Frontal cortex (tissue), 4 donors: ENCODE results near the gene IFI35. TPM values are rescaled to one million over a fixed set of nuclear protein-coding genes. Genes with fewer than 3 reads are reported as not detected.

Experiments used
- DNase-seq, 2 donors: peaks; one replicate each; pipeline ENCODE4 v3.0.0; 2012; ENCODE audit warnings: low spot score in 2 of 2
- FAIRE-seq: peaks from 2 replicates; lab custom pipeline; 2012; peaks lifted over from hg19 to GRCh38; lab: Jason Lieb, UNC
- total RNA-seq: library from RNA; depleted of rRNA; stranded (reverse); fragments of >200 nt; gene quantifications from one replicate; pipeline ENCODE4 v1.2.3, GENCODE V29; 2014
- donor health status: control.
- donor health status: control.
- donor health status: control.

Gene IFI35
- total RNA-seq, 1 donor from 2014 or later, result 1.2 TPM

DNA sequence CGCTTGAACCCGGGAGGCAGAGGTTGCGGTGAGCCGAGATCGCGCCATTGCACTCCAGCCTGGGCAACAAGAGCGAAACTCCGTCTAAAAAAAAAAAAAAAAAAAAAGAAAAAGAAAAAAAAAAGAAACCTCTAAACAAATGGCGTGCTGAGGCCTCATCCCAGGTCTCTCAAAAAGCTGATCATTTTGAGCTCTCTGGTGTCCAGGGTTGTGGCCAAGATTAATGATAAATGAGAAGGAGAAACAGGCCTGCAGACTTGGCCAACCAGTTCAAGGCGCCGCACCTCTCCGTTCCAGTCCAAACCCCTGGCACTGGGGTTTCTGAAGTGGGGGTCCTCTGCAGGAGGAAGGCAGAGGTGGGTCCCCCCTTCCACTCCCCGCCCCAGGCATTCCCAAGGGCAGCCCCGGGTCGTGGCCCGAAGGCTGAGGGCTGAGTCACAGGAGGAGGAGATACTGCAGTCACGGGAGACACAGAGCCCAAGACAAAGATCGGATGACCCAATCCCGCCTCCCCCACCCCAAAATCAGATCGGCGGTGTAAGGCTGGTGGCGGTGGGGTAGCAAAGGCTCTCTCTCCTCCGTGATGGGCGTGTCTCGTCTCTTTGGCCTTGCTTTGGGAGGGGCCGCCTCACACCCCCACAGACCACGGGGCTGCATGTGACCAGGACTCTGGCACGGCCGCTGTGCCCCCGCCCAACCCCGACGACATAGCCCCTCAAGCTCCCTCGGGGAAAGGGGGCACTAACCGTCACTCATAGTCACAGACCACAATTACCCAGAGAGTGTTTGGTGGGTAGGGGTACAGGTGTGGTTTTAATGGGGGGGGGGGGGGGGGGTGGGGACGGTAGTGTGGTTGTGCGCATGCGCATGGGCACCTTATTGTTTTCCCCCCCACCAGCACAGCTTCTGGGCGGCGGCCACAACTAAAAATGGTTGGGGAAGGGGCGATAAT lies 14.5 kb downstream of the IFI35 start:
- FAIRE-seq, result no peak

DNA sequence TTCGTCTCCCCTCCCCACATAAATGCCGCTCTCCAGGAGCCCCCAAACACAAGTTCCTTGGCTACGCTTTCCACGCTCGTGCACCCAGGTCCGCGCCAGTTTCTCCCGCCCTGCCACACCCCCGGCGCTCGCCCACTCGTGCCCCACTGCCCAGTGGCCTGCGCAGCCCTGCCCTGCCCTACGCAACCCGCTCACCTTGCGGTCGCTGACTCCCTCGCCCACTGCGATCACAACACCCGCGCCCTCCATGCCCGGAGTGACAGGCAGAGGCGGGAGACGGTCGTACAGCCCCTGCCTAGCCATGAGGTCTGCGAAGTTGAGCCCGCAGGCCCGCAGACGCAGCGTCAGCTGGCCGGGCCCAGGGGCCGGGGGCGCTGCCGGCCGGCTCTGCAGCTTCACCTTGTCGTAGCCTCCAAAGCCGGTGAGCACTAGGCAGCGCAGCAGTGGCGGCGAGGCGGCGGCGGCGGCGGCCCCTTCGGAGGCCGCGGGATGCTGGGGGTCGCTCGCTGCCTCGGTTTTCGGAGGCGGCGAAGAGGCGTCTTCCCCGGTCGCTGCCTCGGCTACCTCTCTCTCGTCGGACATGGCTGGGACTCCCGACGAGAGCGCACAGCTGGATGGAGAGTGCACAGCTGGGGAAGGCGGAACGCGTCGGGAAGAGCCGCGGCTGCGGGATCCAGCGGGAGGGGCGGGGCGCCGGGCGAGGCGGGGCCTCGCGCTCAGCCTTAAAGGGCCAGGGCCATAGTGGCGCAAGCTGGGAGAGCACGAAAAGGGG lies 15.3 kb downstream of the IFI35 start, which contains the start of gene VAT1:
Gene VAT1 (minus strand): TSS at position 645 of the 772 bp plus-strand sequence. CDS start 63 bp downstream, at position 582.
- no peak for FAIRE-seq
- DNase-seq, result peak; percentile 85 to 87

More for the DNA sequence above, 14.5 kb downstream of the IFI35 start:
- DNase-seq, result peak; percentile 64 to 68

DNA sequence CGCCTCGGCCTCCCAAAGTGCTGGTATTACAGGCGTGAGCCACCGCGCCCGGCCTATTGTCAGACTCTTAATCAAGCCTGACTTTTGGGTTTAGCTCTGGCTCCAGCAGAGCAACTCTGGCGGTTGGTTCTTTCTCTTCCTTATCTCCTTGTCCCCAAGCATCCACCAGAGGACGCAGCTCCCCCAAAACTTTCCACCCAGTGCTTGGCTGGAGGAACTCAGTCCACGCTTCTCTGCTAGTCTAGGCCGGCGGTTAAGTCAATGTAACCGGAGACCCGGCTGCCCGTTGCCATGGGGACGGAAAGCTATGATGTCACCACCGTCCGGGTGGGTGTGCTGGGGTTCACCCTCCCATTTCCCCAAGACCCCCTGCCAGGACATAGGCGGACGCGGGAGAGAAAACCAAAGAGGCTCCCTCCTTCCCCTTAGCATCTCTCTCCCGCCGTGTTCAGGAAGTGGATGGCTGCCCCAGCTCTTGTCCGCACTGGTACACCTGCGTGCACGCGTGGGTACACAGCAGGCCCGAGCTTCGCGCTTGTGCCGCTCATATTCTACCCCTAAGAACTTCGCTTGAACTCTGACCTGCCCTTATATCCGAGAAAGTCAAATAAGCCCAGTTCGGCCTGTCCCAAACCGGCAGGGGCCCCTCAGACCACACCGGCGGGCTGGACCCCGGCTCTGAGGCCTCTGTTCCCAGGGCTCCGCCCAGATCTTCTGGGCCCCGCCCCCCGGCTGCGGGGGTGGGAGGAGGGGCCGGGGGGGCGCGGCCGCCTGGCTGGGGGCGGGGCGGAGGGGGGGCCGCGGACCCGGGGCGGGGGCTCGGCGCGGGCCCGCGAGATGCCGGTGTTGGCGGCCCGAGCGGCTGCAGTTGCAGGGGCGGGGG lies 18.1 kb downstream of the IFI35 start, which contains the start of gene RND2:
Gene RND2 (plus strand): TSS at position 825 of the 883 bp plus-strand sequence. CDS start 117 bp downstream, outside the sequence.
- FAIRE-seq (no peak), DNase-seq (peak; percentile 92 to 93)

DNA sequence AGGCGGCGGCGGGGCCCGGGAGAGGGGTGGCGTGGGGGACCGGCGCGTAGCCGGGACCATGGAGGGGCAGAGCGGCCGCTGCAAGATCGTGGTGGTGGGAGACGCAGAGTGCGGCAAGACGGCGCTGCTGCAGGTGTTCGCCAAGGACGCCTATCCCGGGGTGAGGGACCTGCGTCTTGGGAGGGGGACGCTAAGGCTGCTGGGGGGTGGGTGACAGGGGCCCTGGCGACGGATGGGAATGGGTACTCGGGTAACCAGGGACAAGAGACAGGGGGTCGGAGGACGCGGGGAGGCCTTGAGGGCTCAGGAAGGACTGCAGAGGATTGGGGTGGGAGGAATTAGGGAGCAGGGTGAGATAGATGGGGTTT lies 18.7 kb downstream of the IFI35 start:
- FAIRE-seq (no peak), DNase-seq (no peak)

DNA sequence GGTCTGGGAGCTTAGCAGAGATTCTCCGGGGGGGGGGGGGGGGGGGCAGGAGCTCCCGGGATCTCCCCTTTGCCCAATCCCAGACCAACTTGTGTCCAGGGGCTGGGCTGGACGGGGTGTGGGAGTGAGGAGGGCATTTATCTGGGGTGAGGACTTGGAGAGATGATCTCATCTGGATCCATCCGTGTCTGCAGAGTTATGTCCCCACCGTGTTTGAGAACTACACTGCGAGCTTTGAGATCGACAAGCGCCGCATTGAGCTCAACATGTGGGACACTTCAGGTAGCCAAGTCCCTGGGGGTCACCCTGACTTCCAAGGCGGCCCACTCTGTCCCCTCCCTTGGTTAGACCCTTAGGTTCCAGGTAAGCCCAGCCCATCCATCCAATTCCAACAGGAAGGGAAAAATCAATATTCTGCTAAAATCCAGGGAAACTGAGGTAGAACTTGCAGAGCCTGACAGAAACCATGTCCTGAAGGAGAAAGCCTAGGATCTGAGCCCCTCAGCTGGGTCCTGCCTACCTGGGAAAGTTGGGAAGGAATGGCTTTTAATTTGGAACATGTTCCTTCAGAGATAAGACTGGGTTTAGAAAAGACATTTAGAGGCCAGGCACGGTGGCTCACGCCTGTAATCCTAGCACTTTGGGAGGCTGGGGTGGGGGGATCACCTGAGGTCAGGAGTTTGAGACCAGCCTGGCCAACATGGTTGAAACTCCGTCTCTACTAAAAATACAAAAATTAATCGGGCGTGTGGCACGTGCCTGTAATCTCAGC lies 19.4 kb downstream of the IFI35 start:
- no peak for FAIRE-seq
- DNase-seq, result no peak

DNA sequence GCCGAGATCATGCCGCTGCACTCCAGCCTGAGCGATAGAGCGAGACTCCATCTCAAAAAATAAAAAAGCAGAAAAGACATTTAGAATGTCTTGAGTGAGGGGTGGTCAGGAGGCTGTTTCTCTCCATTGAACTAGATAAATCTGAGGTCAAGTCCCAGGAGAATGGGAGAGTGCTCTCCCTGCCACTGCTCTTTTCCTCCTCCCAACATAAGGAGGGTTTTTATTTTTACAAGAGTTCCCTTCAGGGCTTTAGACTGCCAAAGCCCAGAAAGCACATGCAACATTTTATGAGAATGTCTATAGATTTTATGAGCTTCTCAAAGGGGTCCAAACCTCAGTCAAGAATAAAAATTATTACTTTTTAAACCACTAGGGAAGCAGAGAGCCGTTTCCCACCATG lies 20.0 kb downstream of the IFI35 start:
- DNase-seq (no peak), FAIRE-seq (no peak)

DNA sequence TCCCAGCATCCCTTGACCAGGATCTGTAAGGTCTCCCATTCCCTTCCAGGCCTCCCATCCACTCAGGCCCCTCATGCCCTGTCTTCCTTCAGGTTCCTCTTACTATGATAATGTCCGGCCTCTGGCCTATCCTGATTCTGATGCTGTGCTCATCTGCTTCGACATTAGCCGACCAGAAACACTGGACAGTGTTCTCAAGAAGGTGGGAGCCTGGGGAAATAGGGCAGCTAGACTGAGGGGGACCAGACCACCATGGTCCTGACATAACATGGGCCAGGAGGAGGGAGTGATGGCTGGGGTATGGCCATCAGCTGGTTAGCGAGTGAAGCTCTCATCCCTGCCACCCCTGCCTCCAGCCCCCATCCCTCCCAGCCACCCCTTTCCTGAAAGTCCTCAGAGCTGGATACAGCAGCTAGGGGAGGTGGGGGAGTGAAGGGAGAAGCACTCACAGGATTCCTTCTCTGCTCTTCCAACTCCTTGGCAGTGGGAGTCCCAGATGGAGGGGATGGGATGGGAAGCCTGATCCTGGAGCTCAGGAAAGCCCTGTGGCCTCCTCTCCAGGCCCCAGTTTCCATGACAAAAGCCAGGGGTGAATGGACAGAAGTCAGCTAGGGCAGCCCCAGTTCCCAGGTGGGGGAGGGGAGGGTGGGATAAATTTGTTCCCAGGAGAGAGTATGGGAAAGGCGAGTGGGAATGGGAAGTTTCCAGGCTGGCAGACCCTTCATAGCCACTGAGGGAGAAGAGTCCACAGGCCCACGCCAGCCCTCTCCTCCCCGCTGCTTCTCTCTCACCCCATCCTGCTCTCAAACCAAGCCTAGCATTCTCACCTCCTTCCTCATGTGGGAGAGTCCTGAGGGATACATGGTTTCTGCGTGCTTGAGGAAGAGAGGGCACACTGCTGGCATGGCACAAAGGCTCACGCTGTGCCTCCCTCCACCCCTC lies 20.8 kb downstream of the IFI35 start:
- DNase-seq, result no peak
- FAIRE-seq, result no peak

DNA sequence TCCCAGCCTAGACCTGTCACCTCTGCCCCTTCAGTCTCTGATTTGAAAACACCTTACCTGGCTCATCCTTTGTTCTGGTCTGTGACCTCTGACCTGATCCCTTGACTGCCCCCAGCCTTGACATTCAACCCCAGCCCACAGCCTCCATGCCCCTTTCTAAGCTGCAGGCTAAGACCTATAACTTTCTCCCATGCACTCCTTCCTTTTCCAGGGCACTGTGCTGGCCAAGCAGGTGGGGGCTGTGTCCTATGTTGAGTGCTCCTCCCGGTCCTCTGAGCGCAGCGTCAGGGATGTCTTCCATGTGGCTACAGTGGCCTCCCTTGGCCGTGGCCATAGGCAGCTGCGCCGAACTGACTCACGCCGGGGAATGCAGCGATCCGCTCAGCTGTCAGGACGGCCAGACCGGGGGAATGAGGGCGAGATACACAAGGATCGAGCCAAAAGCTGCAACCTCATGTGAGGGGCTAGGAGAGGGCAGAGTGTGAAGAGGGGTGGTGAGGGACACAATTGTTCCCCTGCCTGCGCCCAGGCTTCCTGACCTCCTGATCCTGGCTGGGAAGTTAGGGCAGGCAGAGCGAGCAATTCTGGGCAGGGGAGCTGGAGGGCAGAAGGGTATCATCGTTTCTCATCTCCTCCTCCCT lies 21.8 kb downstream of the IFI35 start:
- no peak for DNase-seq
- no peak for FAIRE-seq

DNA sequence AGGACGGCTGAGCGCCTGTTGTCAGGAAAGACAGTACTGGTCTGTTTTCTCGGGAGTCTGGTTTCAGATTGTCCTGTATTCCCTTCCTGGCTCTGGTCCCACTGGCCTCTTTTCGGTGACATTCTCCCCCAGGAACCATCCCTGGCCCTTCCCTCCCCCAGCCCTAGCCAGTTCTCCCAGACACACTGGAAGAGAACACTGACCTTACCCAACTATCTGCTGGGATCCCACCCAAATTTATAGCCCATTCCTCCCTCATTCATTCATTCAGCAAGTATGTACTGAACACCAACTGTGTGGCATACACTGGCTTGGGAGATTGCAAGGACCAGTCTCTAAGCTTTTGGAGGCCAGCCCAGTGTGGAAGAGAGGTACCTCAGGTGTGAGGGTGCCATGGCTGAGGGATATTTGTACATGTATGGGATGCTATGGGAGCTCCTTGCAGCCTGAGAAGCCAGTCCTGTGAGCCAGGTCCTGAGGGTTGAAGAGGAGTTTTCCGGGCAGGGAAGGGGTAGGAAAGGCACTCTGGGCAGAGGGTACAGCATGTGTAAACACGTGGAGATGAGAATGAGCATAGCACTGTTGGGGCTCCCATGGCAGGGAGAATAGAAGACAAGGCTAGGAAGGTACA lies 23.7 kb downstream of the IFI35 start:
- no peak for FAIRE-seq
- DNase-seq, result peak in 1 of 2 donors; percentile 35

DNA sequence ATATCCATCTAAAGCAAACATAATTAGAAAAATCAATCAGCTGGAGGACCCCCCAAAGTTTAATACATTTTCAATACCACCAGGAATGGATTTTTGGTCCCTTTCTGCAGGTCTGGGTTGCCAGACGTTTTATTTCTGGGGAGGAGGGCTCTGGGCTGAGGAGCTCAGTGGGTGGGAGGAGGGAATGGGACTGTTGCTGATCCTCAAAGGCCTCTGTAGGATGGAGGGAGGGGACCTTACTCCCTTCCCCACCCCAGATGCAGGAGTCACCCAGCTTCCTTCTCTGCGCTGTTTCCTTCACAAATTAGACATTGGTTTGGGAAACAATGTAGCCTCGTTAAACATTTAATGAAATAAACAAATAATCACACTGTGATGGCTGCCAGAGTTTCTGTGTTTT lies 25.1 kb downstream of the IFI35 start:
- DNase-seq, result no peak

DNA sequence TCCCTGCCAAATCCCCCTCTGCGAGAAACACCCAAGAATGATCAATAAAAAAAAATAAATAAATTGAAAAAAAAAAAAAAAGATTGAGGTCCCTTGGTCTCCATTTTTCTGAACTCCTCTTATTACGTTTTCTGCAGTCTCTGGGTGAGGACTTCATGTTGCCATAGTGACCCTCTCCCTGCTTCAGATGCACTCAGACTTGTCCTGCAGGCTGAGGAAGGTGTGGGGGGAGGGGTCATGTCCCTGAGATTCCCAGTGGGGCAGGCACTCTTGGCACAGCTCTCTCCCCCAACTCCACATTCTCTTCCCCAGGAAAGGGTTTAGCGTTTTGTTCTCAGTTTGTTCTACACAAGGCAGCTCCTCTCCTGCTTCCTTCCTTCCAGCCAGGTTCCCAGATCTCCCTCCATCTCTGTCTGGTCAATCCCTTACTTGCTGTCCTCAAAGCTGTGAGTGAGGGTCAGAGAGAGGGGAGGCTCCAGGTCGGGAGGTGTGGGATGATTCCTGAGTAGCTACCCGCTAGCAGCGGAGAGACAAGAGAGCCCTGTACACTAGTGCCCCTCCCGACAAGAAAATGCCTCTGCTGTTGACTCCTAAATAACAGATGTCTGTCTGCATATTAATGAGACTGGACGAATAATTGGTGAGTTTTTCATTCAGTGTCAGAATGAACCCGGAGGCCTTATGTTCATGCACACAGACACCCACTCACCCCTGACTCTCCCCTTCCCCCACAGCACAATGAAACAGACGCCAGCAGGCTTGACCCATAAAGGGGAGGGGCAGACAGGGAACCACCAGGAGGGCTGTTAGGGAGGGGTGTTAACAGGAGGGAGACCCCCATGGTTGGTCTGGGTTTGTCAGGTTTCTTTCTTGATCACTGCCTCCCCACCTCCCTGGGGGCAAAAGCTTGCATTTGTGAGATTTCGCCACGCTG lies 27.6 kb downstream of the IFI35 start:
- no peak for FAIRE-seq
- no peak for DNase-seq

More for the DNA sequence above, 25.1 kb downstream of the IFI35 start:
- FAIRE-seq, result no peak

DNA sequence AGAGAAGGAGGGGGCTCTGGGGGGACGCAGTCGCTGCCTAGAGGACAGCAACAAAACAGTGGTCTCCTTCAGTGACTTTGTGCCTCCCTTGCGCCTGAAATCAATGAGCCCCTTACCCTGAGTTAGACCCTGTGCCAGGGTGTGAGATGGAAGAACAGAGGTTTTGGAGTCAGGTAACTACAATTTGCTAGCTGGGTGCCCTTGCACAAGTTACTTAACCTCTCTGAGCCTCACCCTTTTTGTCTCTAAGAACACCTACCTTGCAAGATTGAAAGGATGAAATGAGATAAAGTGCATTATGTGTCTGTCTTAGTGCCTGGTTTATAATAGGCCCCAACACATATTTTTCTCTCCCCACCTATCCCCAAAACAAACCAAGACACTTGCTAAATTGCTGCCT lies 28.3 kb downstream of the IFI35 start:
- FAIRE-seq (no peak), DNase-seq (no peak)

DNA sequence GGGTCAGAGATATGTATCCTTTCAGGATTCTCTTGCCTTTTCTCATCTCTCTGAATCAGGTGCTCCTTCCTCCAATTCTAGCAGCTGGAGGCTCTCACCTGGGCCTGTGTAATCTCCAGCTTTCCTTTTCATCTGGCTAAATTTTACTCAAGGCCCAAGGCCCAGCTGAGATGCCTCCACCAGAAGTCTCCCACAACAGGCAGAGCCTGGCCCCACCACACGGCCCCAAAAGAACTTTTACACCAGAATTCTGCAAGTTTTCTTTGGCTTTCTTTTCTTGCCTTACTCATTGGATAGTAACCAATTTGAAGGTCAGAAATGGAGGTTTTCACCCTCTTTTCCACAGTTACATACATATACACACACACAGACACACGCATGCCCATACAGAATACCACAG lies 33.1 kb downstream of the IFI35 start:
- no peak for FAIRE-seq

DNA sequence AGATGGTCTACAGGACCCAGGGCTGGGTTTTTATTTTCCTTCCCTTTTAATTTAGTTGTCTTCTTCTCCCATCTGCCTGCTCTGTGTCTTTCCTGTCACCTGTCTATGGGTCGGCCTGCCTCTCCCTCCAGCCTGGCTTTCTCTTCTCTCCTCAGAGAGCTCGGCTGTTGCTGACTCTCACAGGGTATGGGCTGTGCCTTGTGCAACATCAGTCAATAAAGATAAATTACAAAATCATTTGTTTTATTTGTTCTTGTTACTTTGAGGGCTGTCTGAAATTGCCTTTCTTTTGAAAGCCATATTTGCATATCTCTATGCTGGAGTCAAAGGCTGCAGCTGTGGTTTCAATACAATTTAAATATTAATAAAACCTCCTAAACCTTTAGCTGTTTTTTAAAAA lies 34.1 kb downstream of the IFI35 start:
- DNase-seq (no peak), FAIRE-seq (no peak)

More for the DNA sequence above, 33.1 kb downstream of the IFI35 start:
- no peak for DNase-seq

DNA sequence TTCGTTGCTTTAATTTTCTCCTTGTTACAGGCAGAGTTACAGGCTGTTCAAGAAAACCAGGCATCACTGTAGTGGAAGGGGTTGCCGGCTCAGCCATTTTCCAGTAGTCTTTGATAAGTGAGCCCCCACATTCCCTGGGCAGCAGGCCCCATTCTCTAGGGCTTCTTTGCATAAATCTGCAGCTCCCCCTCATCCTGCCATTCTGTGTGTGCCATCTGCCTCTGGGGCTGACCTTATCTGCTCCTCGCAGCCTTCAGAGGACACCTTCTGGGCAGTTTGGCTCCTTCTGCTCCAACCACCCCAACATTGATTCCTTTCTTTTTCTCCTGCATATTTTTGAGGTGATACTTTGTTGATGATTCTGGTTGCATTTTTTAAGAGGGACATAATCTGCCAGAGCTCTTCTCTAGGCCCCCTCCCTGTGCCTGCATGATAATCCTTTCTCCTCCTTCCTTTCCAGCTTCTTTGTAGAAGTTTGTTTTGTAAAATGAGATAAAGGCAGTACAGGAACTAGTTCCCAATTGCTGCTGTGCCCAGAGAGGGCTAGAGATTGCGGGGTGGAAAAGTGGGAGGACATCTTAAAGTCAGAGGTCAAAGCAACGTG lies 35.5 kb downstream of the IFI35 start:
- no peak for DNase-seq
- no peak for FAIRE-seq
